SU-DHL-6 (cell line): ENCODE results near the gene PTPRG.

Experiments used
- H2AFZ ChIP-seq: fragments of 200-600 bp; sonication (generic); 2 replicates; pipeline ENCODE4 v1.6.1; 2014; ENCODE audit warnings: low read depth, mild to moderate bottlenecking, moderate library complexity, mixed read lengths, antibody characterized with exemption, low read length; ENCODE audit not compliant: severe bottlenecking
- H3F3A ChIP-seq: fragments of 200-600 bp; shearing (Covaris generic); 2 replicates; pipeline ENCODE4 v1.6.0; 2016; ENCODE audit warnings: antibody characterized with exemption, mild to moderate bottlenecking; ENCODE audit not compliant: insufficient read depth
- H3K27ac ChIP-seq: fragments of 200-600 bp; sonication (generic); 2 replicates; pipeline ENCODE4 v1.5.1; 2016; ENCODE audit warnings: low read depth, mild to moderate bottlenecking, low read length, moderate library complexity, mixed read lengths
- H3K27me3 ChIP-seq: fragments of 200-600 bp; sonication (generic), shearing (Covaris generic); 2 replicates; pipeline ENCODE4 v1.6.0; 2014; ENCODE audit warnings: mild to moderate bottlenecking, low read length
- H3K36me3 ChIP-seq: fragments of 200-600 bp; sonication (generic); 2 replicates; pipeline ENCODE4 v1.6.1; 2014; ENCODE audit warnings: mild to moderate bottlenecking, low read length, mixed read lengths
- H3K4me2 ChIP-seq: fragments of 300-600, 200-600 bp; shearing (Covaris generic), sonication (generic); 2 replicates; pipeline ENCODE4 v1.6.0; 2014; ENCODE audit warnings: low read length, low read depth, mild to moderate bottlenecking; ENCODE audit not compliant: poor library complexity, severe bottlenecking
- H3K4me3 ChIP-seq: fragments of 200-600 bp; sonication (generic); 2 replicates; pipeline ENCODE4 v1.5.1; 2014; ENCODE audit warnings: antibody characterized with exemption, low read length, mild to moderate bottlenecking, mixed read lengths; ENCODE audit not compliant: insufficient read depth, poor library complexity, severe bottlenecking
- H3K79me2 ChIP-seq: fragments of 200-600 bp; sonication (generic); 2 replicates; pipeline ENCODE4 v1.6.1; 2014; ENCODE audit warnings: mild to moderate bottlenecking, low read length, moderate library complexity; ENCODE audit not compliant: insufficient read depth
- H3K9ac ChIP-seq: fragments of 200-600 bp; sonication (generic); 2 replicates; pipeline ENCODE4 v1.7.0; 2014; ENCODE audit warnings: mild to moderate bottlenecking, low read length
- H3K9me2 ChIP-seq: fragments of 200-600 bp; sonication (generic); replicated peaks from 2 replicates; pipeline ENCODE4 v1.6.1; 2014; ENCODE audit warnings: low read length; ENCODE audit not compliant: insufficient read depth
- H3K9me3 ChIP-seq: fragments of 200-600 bp; sonication (generic); 2 replicates; pipeline ENCODE4 v1.6.1; 2014; ENCODE audit warnings: low read length, mixed read lengths; ENCODE audit not compliant: insufficient read depth
- H4K20me1 ChIP-seq: fragments of 200-600 bp; sonication (generic); 2 replicates; pipeline ENCODE4 v1.6.1; 2014; ENCODE audit warnings: low read depth, mild to moderate bottlenecking, antibody characterized with exemption, low read length, moderate library complexity, mixed read lengths
- EZH2phosphoT487 ChIP-seq: fragments of 200-600 bp; sonication (generic), shearing (Covaris generic); conservative IDR thresholded peaks from 2 replicates; pipeline ENCODE4 v1.6.1; 2018; ENCODE audit warnings: mild to moderate bottlenecking, antibody characterized with exemption, low read length, moderate library complexity, mixed read lengths
- TF ChIP-seq, protein P1 (sequence below): fragments of 200-600 bp; sonication (generic); IDR thresholded peaks from one replicate; pipeline ENCODE4 v1.5.1; 2017; ENCODE audit warnings: antibody characterized with exemption, mild to moderate bottlenecking, low read length, moderate library complexity; ENCODE audit not compliant: insufficient read depth, poor library complexity, severe bottlenecking

Gene PTPRG

DNA sequence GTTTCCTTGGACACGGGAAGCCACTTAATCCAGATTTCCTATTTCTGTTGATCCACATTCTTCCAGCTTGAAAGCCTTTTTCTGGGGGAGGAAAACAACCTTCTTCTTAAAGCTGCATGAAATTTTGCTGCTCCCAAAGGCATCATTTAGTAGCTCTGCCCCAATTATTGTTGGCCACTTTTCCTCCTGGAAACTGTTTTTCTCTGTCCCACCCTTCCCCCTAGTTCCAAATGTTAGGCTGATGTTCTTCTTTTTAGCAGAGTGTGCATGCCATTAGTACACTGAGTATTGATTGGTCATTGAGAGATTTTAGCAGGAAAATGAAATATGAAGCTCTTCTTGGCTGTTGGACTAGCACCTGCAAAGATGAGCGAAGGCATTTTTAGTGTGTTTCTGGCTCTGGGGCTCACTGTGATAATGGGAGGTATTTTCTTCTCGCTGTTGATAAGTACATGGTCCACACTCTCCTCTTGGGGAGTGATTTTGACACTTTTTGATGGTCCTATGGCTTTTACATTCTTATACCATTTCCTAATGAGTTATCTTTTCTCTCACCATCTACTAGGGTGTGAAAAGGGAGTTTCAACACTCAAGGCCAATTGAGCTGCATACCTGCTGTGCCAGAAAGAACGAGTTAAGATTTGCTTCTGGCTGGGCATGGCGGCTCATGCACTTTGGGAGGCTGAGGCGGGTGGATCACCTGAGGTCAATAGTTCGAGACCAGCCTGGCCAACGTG, 200.5 kb downstream of the PTPRG start:
- no peak overlapping the region for H3K27ac ChIP-seq
- H3K27me3 ChIP-seq, result no peaks in the 10 kb centered on the region
- no peaks in the 10 kb centered on the region for H4K20me1 ChIP-seq
- H3K9me3 ChIP-seq, result no peaks in the 10 kb centered on the region
- no peaks in the 10 kb centered on the region for H3F3A ChIP-seq
- no peaks in the 10 kb centered on the region for H3K9me2 ChIP-seq
- H3K36me3 ChIP-seq, result no peaks in the 10 kb centered on the region
- TF ChIP-seq EZH2phosphoT487, result no peak
- TF ChIP-seq, protein P1, sequence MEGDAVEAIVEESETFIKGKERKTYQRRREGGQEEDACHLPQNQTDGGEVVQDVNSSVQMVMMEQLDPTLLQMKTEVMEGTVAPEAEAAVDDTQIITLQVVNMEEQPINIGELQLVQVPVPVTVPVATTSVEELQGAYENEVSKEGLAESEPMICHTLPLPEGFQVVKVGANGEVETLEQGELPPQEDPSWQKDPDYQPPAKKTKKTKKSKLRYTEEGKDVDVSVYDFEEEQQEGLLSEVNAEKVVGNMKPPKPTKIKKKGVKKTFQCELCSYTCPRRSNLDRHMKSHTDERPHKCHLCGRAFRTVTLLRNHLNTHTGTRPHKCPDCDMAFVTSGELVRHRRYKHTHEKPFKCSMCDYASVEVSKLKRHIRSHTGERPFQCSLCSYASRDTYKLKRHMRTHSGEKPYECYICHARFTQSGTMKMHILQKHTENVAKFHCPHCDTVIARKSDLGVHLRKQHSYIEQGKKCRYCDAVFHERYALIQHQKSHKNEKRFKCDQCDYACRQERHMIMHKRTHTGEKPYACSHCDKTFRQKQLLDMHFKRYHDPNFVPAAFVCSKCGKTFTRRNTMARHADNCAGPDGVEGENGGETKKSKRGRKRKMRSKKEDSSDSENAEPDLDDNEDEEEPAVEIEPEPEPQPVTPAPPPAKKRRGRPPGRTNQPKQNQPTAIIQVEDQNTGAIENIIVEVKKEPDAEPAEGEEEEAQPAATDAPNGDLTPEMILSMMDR, result no peak
- no peak overlapping the region for H3K4me2 ChIP-seq
- no peak overlapping the region for H3K9ac ChIP-seq
- H3K79me2 ChIP-seq, result no peaks in the 10 kb centered on the region
- no peak overlapping the region for H3K4me3 ChIP-seq
- no peak overlapping the region for H2AFZ ChIP-seq

DNA sequence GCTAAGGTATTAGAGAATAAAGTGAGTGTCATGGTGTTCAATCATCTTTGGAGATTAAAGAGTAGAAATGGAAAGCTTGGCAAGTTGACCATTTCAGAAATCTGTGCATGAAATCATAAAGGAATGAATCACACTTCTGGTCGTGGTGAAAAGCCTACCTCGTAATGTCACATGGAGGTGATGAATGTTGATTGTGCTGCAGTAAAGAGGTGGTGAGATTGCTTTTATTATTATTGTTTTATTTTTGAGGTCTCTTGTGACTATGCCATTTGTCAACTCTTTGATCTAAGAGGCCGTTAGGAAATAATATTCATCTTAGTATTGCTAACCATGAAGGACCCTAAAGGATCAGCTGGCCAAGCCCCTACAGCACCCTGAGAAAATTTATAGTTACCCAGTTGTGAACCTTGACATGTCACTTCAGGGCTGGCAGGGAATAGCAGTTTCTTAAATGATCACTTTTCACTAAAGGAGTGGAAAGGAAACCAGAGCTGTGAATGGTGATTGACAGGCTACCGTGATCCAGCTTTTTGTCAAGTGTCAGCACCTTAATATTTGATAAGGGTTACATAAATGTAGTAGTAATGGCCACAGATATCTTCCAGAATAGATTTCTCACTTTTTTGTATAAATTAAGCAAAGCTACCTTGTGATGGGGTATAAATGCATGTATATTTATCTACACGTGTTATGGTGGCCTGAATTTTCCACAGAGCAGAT, 203.9 kb downstream of the PTPRG start:
- Histone ChIP-seq H3K9me3 (no peaks in the 10 kb centered on the region), H3K4me2 (no peak overlapping the region), H3K4me3 (no peak overlapping the region), H3K9ac (no peak overlapping the region), H3K27me3 (no peaks in the 10 kb centered on the region), H3K27ac (no peak overlapping the region), H3K79me2 (no peaks in the 10 kb centered on the region), H4K20me1 (no peaks in the 10 kb centered on the region), H3F3A (no peaks in the 10 kb centered on the region), H3K9me2 (no peaks in the 10 kb centered on the region), H3K36me3 (no peaks in the 10 kb centered on the region), H2AFZ (no peak overlapping the region)
- TF ChIP-seq, protein P1, result no peak
- TF ChIP-seq EZH2phosphoT487, result no peak

- H3K27me3 ChIP-seq, result no peaks in the 10 kb centered on the region
Observed at GRCh38 chr3:61768284-61769037, 207.1 kb downstream of the PTPRG start.

More at GRCh38 chr3:61768284-61769037, 207.1 kb downstream of the PTPRG start:
- Histone ChIP-seq H3F3A (no peaks in the 10 kb centered on the region), H3K9me3 (no peaks in the 10 kb centered on the region), H3K9me2 (no peaks in the 10 kb centered on the region), H2AFZ (no peak overlapping the region), H3K79me2 (no peaks in the 10 kb centered on the region), H3K9ac (no peak overlapping the region), H3K4me2 (no peak overlapping the region), H3K36me3 (no peaks in the 10 kb centered on the region), H4K20me1 (no peaks in the 10 kb centered on the region), H3K27ac (no peak overlapping the region), H3K4me3 (no peak overlapping the region)
- TF ChIP-seq EZH2phosphoT487, result no peak
- TF ChIP-seq, protein P1, result no peak
